GM12872 (cell line): Measurements from ENCODE around the gene MRPL4.

Experiments
- CTCF ChIP-seq: IDR thresholded peaks from 3 replicates; pipeline ENCODE4 v1.5.1; 2011; ENCODE audit warnings: low read depth, mild to moderate bottlenecking, low read length, moderate library complexity; ENCODE audit not compliant: insufficient read depth

Gene MRPL4

GRCh38 chr19:10283301-10284064 is 31.5 kb downstream of the MRPL4 start:
- TF ChIP-seq CTCF = no peak

GRCh38 chr19:10284065-10284959 is 32.3 kb downstream of the MRPL4 start:
- no peak for TF ChIP-seq CTCF

GRCh38 chr19:10284960-10285278 is 32.9 kb downstream of the MRPL4 start:
- no peak for TF ChIP-seq CTCF

GRCh38 chr19:10285393-10285792 is 33.4 kb downstream of the MRPL4 start:
- no peak for TF ChIP-seq CTCF

- TF ChIP-seq CTCF = no peak
Measured at GRCh38 chr19:10286803-10287737, 35.1 kb downstream of the MRPL4 start, which contains the start of gene ICAM4. Gene ICAM4, plus strand, starts transcription at chr19:10286955. Its CDS starts 58 bp downstream, at chr19:10287013.

- no peak for TF ChIP-seq CTCF
Measured at GRCh38 chr19:10288662-10289166, 36.7 kb downstream of the MRPL4 start.
